BE2C (cell line): ENCODE results near the gene NTRK3.

ENCODE experiments used
- DNase-seq: peaks from one replicate; pipeline ENCODE4 v3.0.0-alpha.2; 2020
- H3K27me3 ChIP-seq: fragments of 250-450 bp; sonication (Bioruptor Pico); 2 replicates; pipeline ENCODE4 v1.5.1; 2020; ENCODE audit warnings: mild to moderate bottlenecking
- H3K36me3 ChIP-seq: fragments of 250-450 bp; sonication (Bioruptor Pico); 2 replicates; pipeline ENCODE4 v1.5.1; 2020; ENCODE audit warnings: mild to moderate bottlenecking
- H3K4me1 ChIP-seq: fragments of 250-450 bp; sonication (Bioruptor Pico); 2 replicates; pipeline ENCODE4 v1.5.1; 2020
- H3K4me3 ChIP-seq: 2 replicates; pipeline ENCODE4 v1.5.1; 2011; ENCODE audit warnings: low read depth, low read length
- H3K9me3 ChIP-seq: fragments of 250-450 bp; sonication (Bioruptor Pico); 2 replicates; pipeline ENCODE4 v1.5.1; 2020
- CTCF ChIP-seq: IDR thresholded peaks from 2 replicates; pipeline ENCODE4 v1.5.1; 2012; ENCODE audit warnings: mild to moderate bottlenecking, low read depth, low read length

The NTRK3 gene

GRCh38 chr15:88230823-88231222, 25.7 kb downstream of the NTRK3 start:
- Histone ChIP-seq H3K9me3 (no peaks in the 10 kb centered on the region; the same call in 1 of the 2 replicates), H3K27me3 (no peaks in the 10 kb centered on the region), H3K4me1 (no peaks in the 10 kb centered on the region), H3K4me3 (no peak overlapping the region), H3K36me3 (no peaks in the 10 kb centered on the region)
- DNase-seq, result no peak
- no peak for TF ChIP-seq CTCF

GRCh38 chr15:88225461-88225860, 31.1 kb downstream of the NTRK3 start:
- no peak for TF ChIP-seq CTCF
- H3K4me1 ChIP-seq, result no peaks in the 10 kb centered on the region
- H3K9me3 ChIP-seq, result no peaks in the 10 kb centered on the region; the same call in 1 of the 2 replicates
- no peak for DNase-seq
- H3K27me3 ChIP-seq, result no peaks in the 10 kb centered on the region
- no peak overlapping the region for H3K4me3 ChIP-seq
- no peaks in the 10 kb centered on the region for H3K36me3 ChIP-seq

- Histone ChIP-seq H3K36me3 (no peaks in the 10 kb centered on the region), H3K4me3 (no peak overlapping the region), H3K27me3 (no peaks in the 10 kb centered on the region), H3K9me3 (no peaks in the 10 kb centered on the region), H3K4me1 (no peaks in the 10 kb centered on the region)
- TF ChIP-seq CTCF, result no peak
- no peak for DNase-seq
These were observed 33.5 kb downstream of the NTRK3 start for GRCh38 chr15:88223084-88223483.

- DNase-seq, result no peak
- no peak for TF ChIP-seq CTCF
- no peaks in the 10 kb centered on the region for H3K27me3 ChIP-seq
- no peaks in the 10 kb centered on the region for H3K9me3 ChIP-seq
- no peak overlapping the region for H3K4me3 ChIP-seq
- no peaks in the 10 kb centered on the region for H3K36me3 ChIP-seq
- no peaks in the 10 kb centered on the region for H3K4me1 ChIP-seq
These were observed 34.7 kb downstream of the NTRK3 start for GRCh38 chr15:88221836-88222235.

- no peak for TF ChIP-seq CTCF
- no peaks in the 10 kb centered on the region for H3K4me1 ChIP-seq
- H3K27me3 ChIP-seq, result no peaks in the 10 kb centered on the region
- H3K9me3 ChIP-seq, result no peaks in the 10 kb centered on the region
- no peaks in the 10 kb centered on the region for H3K36me3 ChIP-seq
- no peak overlapping the region for H3K4me3 ChIP-seq
- no peak for DNase-seq
These were observed 35.9 kb downstream of the NTRK3 start for GRCh38 chr15:88220443-88221335.

GRCh38 chr15:88219623-88220022, 36.9 kb downstream of the NTRK3 start:
- DNase-seq, result no peak

More at GRCh38 chr15:88219623-88220022, 36.9 kb downstream of the NTRK3 start:
- H3K9me3 ChIP-seq, result no peaks in the 10 kb centered on the region
- no peaks in the 10 kb centered on the region for H3K36me3 ChIP-seq
- no peak for TF ChIP-seq CTCF
- H3K4me3 ChIP-seq, result no peak overlapping the region
- no peaks in the 10 kb centered on the region for H3K4me1 ChIP-seq
- no peaks in the 10 kb centered on the region for H3K27me3 ChIP-seq
